Testis (tissue), 3 donors: ENCODE data around the gene PTPRK. TPM values are rescaled to one million over a fixed set of nuclear protein-coding genes. Genes with fewer than 3 reads are reported as not detected.

ENCODE experiments used
- DNase-seq: peaks from one replicate; pipeline ENCODE4 v3.0.0-alpha.2; 2019
- H3K27ac ChIP-seq, 2 donors: fragments of 200-600 bp; sonication (generic); one replicate each; pipeline ENCODE4 v1.5.1; 2019
- H3K27me3 ChIP-seq: fragments of 200-600 bp; sonication (generic); one replicate; pipeline ENCODE4 v1.5.1; 2019
- H3K36me3 ChIP-seq: fragments of 200-600 bp; sonication (generic); one replicate; pipeline ENCODE4 v1.5.1; 2017; ENCODE audit warnings: low read depth; ENCODE audit errors: missing control alignments
- H3K4me1 ChIP-seq: fragments of 200-600 bp; sonication (generic); one replicate; pipeline ENCODE4 v1.5.1; 2019
- H3K4me3 ChIP-seq, 2 donors: fragments of 200-600 bp; sonication (generic); one replicate each; pipeline ENCODE4 v1.5.1; 2017 to 2019
- H3K9me3 ChIP-seq: fragments of 200-600 bp; sonication (generic); one replicate; pipeline ENCODE4 v1.5.1; 2017
- POLR2A ChIP-seq: fragments of 450-650 bp; IDR thresholded peaks from one replicate; pipeline ENCODE4 v1.6.1; 2017; ENCODE audit warnings: antibody characterized with exemption, mild to moderate bottlenecking, moderate library complexity
- WGBS, 2 donors: methylation state at CpG; one replicate each; pipeline ENCODE4 v1.1.5; 2018; 5-methylcytosine and 5-hydroxymethylcytosine counted together
- intact Hi-C: fragments of 100-400 bp; cut with DNase I; formaldehyde crosslinking; loops from one replicate; pipeline ENCODE4 v1.15.1; 2023; ENCODE audit warnings: low total_unique reads
- polyA plus RNA-seq: library from polyadenylated mRNA; stranded (reverse); fragments of 350-450 nt; fragmentation: Illumina TruSeq; extraction: RNeasy Lipid Tissue Mini Kit (QIAGEN cat#74804); gene quantifications from one replicate; pipeline ENCODE4 v1.2.3, GENCODE V29; 2014; ENCODE audit warnings: low read depth, low replicate concordance; ENCODE audit not compliant: insufficient read depth
- total RNA-seq, 2 donors: library from RNA; depleted of rRNA; stranded (reverse); fragments of >200 nt; gene quantifications; one replicate each; pipeline ENCODE4 v1.2.3, GENCODE V29; 2016
- TF ChIP-seq, protein P1 (sequence below), 3 experiments: fragments of 450-650 bp in 2 of 3; fragments of 200-600 bp in 1 of 3; sonication (generic) in 1 of 3; IDR thresholded peaks; one replicate each; pipeline ENCODE4 v1.5.1; 2016 to 2019; ENCODE audit warnings: antibody characterized with exemption in 3 of 3, mild to moderate bottlenecking in 2 of 3, moderate library complexity in 1 of 3

The PTPRK gene
- total and polyA plus RNA-seq, 3 donors from 2014 or later, result 9.1 to 13.3 (median 12.5) TPM

DNA sequence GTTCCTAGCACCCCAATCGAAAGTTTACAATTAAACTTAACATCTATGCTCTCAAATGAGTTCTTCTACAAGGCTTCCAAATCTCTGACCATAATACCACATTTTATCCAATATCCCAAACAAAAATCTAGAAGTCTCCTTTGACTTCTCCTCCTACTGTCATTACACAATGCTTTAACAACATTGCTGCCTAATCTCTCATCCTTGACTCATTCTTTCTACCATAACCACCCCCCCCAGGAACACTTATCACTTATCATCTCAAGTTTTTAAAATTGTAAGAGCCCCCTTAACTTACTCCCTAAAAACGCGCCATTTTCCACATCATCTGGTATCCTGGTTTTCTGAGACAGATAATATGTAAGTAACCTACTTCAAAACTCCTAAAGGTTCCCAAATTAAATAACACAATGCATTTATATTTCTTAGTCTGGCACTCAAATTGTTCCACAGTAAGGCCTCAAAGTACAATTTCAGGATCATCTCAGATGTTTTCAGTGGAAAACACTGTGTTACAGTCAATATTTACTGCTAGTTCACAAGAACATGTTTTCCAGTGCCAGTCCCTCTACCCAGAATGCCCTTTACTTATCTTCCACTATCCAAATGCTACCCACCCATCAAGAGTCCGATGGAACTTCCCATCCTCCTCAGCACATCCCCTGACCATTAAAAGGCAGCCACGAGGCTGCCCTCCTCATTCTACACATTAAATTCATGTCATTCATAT is 311.4 kb downstream of the PTPRK start:
- Histone ChIP-seq H3K9me3 (no peaks in the 10 kb centered on the region), H3K27ac (no peak overlapping the region), H3K36me3 (no peaks in the 10 kb centered on the region), H3K4me3 (no peak overlapping the region), H3K27me3 (no peaks in the 10 kb centered on the region), H3K4me1 (no peaks in the 10 kb centered on the region)
- intact Hi-C loops, result no loop called here
- DNase-seq, result no peak
- 85% methylated on average over 5 of the region's 5 CpGs for WGBS, 2 donors
- TF ChIP-seq, protein P1, sequence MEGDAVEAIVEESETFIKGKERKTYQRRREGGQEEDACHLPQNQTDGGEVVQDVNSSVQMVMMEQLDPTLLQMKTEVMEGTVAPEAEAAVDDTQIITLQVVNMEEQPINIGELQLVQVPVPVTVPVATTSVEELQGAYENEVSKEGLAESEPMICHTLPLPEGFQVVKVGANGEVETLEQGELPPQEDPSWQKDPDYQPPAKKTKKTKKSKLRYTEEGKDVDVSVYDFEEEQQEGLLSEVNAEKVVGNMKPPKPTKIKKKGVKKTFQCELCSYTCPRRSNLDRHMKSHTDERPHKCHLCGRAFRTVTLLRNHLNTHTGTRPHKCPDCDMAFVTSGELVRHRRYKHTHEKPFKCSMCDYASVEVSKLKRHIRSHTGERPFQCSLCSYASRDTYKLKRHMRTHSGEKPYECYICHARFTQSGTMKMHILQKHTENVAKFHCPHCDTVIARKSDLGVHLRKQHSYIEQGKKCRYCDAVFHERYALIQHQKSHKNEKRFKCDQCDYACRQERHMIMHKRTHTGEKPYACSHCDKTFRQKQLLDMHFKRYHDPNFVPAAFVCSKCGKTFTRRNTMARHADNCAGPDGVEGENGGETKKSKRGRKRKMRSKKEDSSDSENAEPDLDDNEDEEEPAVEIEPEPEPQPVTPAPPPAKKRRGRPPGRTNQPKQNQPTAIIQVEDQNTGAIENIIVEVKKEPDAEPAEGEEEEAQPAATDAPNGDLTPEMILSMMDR (IDR thresholded peaks at IDR 0.05), result no peak
- no peak for TF ChIP-seq POLR2A

DNA sequence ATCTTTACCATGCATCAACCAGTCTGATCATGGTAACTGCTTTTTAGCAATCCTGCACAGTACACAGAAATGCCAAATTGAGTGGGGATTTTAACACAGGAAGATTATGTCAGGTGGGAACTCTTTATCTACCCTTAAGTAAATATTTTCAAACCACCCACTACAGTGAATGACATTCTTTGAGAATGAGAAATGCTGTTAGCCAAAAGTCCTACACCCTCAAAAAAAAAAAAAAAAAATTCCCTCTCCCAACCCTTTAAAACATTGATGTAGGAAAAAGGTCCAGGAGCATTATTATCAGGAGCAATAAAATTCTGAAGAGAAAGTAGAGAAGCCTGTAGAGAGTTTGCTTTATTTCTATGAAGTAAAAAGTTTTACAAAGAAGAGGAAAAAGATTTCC is 312.3 kb downstream of the PTPRK start:
- Histone ChIP-seq H3K27me3 (no peaks in the 10 kb centered on the region), H3K36me3 (no peaks in the 10 kb centered on the region), H3K4me3 (no peak overlapping the region), H3K4me1 (no peaks in the 10 kb centered on the region), H3K27ac (no peak overlapping the region), H3K9me3 (no peaks in the 10 kb centered on the region)
- DNase-seq, result no peak
- intact Hi-C loops, result no loop called here
- TF ChIP-seq, protein P1 (IDR thresholded peaks at IDR 0.05), result no peak
- no peak for TF ChIP-seq POLR2A

DNA sequence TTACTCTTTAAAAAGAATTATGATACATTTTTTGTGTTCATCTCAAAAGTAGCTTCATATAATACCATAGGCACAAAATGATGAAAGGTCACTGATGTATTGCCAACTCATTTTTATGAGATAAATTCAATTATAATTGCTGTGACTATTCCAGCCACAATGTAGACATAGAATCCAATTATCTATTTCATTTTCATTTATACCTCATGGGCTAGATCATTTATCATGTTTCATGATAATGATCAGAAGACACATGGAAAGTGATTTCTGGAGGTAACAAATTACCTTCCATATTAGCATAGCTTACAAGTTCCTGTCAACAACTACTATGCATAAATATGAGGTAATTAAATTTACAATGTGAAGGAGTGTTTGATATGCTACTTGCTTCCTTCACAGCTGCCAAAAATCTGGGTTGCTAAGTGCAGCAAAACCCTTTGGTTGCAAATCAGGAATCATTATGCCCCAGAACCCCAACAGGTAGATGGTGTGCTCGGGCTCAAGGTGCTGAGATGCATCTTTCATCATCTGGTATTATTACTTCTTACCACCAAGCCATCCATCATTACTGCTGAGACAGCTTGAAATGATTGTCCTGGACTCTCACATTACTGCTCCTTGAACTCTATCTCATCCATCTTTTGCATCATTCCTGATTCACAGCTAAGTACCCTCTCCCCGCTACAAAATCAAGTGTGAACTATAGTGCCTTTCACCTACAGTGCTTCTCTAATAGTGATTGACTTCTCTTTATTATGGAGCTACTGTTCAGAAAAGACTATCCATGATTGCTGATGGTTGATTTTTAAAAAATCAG is 313.6 kb downstream of the PTPRK start:
- DNase-seq, result no peak
- TF ChIP-seq, protein P1 (IDR thresholded peaks at IDR 0.05), result no peak
- no peak for TF ChIP-seq POLR2A
- H3K9me3 ChIP-seq, result no peaks in the 10 kb centered on the region
- no peak overlapping the region for H3K4me3 ChIP-seq
- no peaks in the 10 kb centered on the region for H3K27me3 ChIP-seq
- no peaks in the 10 kb centered on the region for H3K36me3 ChIP-seq
- H3K27ac ChIP-seq, result no peak overlapping the region
- no peaks in the 10 kb centered on the region for H3K4me1 ChIP-seq
- WGBS, 2 donors, result 90 to 91% methylated on average over 2 of the region's 2 CpGs
- intact Hi-C loops, result no loop called here

DNA sequence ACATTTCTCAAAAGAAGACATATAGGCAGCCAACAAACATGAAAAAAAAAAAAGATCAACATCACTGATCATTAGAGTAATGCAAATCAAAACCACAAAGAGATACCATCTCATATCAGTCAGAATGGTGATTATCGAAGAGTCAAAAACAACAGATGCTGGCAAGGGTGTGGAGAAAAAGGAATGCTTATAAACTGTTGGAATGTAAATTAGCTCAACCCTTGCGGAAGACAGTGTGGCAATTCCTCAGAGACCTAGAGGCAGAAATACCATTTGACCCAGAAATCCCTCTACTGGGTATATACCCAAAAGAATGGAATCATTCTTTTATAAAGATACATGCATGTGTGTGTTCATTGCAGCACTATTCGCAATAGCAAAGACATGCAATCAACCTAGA is 315.8 kb downstream of the PTPRK start:
- Histone ChIP-seq H3K27me3 (no peaks in the 10 kb centered on the region), H3K4me1 (no peaks in the 10 kb centered on the region), H3K36me3 (no peaks in the 10 kb centered on the region), H3K27ac (no peak overlapping the region), H3K9me3 (no peaks in the 10 kb centered on the region), H3K4me3 (no peak overlapping the region)
- TF ChIP-seq, protein P1 (IDR thresholded peaks at IDR 0.05), result no peak
- no peak for TF ChIP-seq POLR2A
- no peak for DNase-seq
- intact Hi-C loops, result no loop called here
- 92 to 96% methylated on average over 3 of the region's 3 CpGs for WGBS, 2 donors
